Activated CD8-positive, alpha-beta memory T cell treated with anti-CD3 and anti-CD28 coated beads, Interleukin-2, amount 50 U/mL, for 24 hours (primary cell): ENCODE results near the gene EIF1AX.
"Not testable (repeated sequence)": the region's sequence is repeated elsewhere in the genome, so short reads cannot be mapped to it uniquely, and the experiment has no call there.

Source experiments
- DNase-seq: peaks from one replicate; pipeline ENCODE4 v3.0.0-alpha.2; 2020; ENCODE audit errors: extremely low read depth

The EIF1AX gene

DNA sequence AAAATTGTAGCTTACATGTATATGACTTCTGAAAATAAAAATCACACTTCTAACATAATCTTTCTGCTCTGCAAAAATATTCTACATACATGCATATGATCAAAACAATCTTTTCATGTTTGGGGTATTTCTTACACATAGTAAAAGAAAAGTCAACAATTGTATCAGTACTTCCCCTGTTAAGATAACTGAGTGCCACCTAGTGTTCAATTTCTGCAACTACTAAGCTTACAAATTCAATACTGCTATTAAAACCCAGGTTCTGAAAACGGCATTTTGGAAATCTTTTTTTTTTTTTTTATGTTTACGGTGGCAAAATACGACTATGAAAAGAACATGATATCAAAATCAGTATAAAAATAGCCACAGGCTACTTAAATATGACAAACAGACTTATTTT, 14.2 kb downstream of the EIF1AX start:
- not testable (repeated sequence) for DNase-seq

DNA sequence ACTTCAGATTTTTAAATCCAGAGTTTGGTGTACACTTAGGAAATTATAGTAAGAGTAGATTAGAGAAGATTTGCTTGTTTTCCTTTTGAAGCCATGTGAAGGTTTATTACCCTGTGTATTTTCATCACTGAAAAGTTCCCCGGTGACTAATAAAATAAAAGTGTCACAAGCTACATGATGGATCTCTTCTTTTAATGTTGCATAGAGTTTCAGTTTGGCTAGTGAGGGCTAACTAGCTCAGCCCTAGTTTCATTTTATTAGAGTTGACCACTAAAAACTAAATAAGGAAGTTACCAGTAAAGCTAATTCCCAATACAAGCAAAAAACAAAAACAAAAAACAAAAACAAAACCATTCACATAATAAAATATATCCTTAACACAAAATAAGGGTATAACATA, 14.8 kb downstream of the EIF1AX start:
- DNase-seq: not testable (repeated sequence)

DNA sequence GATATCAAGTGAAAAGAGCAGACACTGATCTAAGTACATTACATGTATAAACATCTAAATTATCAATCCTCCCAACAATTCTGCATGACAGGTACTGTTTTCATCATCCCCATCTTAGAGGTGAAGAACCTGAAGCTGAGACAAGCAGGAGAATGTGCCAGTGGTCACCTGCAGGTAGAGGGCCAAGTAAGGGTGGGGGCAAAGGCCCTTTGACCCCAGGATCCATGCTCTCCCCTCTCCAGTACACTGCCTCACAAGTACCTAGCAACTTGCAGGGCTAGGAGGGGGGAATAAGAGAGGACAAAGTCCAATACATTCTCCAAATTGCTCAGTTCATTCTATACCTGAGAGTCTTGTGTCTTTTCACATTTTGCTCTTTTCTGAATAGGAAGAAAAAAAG, 16.7 kb downstream of the EIF1AX start:
- no peak for DNase-seq

DNA sequence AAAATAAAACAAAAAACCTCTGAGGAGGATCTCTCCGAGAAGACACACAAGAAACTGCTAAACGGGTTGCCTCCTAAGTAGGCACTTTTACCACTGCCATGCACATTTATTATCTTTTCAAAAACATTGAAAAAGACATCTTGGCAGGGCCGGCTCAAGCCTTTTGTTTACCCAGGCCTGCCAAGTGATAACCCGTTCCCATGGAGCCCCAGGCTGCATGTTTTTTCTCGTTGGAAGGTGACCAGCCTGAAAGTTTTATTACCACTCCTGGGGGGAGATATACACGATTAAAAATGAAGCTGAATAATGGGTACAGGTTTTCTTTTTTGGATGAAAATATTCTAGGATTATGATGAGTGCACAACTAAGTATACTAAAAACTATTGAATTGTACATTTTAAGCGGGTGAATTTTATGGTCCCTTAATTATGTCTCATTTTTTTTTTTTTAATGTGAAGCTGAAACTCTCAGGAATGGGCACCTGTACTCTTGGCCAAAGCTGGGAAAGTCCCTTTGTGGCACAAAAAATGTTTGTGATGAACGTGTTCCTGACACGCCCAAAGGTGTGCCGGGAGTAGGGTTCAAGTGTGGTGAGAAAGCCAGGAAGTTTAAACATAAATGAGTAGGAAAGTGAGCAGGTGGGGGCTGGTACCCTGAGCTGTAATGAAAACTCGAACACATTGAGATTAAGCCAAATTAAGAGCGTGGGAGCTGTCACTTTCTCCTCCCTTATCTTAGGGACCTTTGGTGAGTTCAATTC, 23.4 kb downstream of the EIF1AX start:
- DNase-seq: no peak

DNA sequence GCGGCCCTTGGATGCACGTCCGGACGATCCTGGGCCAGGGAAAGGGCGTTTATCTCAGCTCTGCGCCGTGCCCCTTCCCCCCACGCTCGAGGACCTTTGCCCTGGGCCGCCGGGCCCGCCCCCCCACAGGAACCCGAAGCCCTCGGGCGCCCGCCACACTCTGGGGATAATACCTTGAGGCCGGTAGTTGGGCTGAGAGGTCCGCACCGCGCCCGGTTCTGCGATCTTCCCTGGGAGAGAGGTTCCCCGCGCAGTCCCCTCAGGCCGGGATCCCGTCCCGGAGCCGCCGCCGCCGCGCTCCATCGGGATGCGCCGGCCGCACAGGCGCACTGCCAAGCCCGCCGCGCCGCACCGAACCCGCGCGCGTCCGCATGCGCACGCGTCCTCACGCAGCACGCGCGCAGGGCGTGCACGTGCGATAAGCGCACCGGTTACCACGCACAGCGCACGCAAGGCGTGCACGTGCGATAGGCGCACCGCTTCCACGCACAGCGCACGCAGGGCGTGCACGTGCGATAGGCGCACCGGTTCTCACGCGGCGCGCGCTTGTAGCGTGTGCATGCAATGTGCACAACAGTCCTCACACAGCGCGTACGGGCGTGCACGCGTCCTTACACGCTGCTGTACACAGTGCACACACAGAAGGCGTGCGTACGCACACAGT, 24.9 kb downstream of the EIF1AX start, which contains the start of gene MAP7D2:
Gene MAP7D2, minus strand, starts transcription at position 331 of the 664 bp plus-strand sequence. Its CDS starts 28 bp downstream, at position 303.
- DNase-seq: no peak

DNA sequence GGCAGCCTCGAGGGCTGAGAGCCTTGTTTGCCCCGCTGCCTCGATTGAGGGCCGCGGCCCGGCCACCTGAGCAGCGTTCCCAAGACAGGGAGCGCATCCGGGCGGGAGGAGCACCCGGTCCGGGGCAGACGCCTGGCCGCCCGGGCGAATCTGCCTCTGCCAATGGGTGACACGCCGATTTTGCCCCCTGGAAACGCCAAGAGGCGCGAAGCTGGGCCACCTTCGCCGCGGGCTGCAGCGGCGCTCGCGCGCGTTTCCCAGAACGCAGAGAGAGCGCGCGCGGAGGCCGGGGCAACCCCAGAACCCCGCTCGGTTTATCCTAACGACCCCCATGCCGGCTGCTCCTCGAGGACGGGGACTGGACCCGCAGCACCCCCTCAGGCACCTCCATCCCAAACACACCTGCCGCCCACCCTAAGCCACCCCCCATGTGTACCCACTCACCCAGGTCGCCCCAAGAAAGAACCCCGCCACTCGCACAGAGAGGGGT, 25.5 kb downstream of the EIF1AX start:
- no peak for DNase-seq

DNA sequence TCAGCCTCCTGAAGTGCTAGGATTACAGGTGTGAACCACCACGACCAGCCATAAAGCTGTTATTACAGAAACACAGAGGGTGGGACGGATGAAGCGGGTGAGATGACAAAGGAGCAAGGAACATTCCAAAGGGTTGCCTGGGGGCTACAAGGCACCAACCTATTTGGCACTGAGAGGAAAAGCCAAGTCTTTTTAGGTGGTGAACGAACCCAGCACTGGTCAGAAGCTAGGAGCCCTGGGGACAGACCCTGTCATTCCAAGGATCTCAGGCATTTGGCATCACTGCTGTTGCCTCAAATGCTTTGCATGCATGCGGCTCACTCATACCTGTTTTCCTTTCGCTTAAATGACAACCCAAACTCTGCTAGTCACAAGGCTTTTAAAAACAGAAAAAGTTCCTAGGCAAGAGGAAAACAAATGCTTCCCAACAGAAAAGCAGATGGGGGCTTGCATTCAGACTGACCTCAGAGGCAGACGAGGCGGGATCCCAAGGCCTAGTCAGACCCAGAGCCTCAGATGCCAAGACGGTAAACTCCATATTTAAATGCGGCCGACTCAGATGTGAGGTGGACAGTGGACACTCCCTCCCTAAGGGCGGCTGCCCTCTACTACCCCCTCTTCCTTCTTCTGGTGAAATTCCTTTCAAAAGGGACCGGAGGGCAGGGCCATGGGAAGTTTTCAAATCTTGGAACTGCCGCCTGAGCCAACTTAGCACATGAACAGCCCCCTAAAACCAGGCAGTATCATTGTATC, 29.4 kb downstream of the EIF1AX start:
- no peak for DNase-seq

DNA sequence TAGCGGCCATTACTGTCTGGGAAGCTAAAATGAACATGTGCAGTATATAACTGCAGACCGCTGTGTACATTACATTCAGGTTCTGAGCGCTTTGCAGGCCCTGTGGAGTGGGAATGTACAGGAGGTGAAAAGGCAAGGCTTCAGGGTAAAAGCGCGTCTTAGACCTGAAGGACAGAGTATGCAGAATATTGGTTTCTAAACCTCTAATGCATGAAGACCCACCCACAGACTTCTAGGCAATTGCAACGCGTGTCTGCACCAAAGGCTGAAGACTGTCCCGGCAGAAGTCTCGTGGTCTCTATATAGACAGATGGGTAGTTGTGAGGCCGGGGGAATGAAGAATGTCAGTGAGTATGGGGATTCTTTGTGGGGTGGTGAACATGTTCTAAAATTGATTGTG, 30.4 kb downstream of the EIF1AX start:
- DNase-seq: no peak

DNA sequence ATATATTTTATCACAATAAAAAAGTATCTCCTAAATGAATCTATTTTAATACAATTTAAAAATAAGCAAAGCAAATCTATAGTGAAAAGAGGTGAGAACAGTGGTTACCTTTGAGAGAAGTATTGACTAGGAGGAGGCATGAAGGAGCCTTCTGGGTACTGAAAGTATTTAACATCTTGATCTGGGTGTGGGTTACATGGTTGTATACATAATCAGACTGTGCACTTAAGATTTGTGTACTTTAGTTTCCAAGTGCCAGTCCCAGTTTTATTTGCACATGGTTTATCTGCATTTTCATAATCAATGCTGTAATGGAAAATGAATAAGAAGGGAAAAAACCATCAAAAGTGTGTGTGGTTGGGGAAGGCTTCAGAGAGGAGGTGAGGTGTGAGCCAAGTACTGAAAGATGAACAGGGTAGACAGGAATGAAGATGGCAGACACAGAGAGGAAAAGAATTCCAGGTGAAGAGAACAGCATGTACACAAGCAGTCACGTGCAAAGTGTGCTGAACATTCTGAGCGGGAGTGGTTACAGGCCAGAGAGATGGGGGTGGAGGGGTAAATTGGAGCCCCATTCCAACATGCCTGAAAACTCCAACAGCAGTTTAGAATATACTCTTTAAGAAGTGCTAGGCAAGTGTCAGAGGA, 39.6 kb downstream of the EIF1AX start:
- DNase-seq: no peak

DNA sequence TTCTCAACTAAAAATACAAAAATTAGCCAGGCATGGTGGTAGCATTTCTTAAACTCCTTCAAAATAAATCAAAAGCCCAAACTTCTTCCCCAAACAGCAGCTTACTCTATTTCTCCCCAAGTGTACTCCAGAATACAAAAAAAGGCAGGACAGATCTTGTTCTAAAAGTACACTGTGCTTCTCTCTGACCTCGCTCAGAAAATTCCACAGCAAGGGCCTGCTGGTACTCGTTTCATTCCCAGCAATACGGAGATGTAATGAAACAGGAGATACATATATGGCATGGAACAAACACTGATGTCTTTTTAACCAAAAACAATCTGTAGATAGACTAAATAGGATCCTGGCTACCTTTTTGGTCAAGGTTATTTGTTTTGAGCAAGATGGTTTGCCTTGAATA, 50.1 kb downstream of the EIF1AX start:
- DNase-seq: no peak

DNA sequence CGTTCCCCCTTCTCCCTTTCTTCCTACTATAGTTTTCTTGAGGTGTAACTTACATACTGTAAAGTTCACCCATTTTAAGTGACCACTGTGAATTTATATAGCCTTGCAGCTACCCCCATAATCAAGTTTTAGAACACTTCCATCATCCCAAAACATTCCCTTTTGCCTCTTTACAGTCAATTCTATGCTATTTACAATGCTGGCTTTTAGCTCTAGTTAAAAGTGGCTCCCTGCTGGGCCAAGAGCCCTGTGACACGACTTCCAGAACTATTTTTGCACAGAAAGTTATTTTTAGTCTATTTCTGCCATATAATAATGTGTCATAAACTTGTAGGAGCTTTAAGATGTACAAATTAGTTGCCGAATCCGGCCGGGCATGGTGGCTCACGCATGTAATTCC, 51.8 kb downstream of the EIF1AX start:
- DNase-seq: no peak

DNA sequence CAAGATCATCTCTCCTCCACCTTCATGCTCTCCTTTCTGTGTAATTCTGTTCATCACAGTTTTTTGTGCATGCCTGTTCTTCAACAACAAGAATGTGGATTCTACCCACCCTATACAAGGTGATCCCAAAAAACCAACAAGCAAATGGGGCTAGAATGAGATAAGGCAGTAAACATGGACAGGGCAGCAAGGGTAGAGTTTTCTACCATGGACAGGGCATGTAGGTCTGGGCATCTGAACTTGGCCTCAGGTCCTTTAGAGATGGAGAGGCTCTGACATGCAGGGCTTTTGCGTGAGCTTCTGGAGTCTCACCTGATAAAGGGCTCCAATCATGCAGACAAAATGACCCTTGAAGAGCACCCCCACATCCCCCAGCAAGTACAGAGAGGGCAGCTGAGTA, 61.4 kb downstream of the EIF1AX start:
- DNase-seq: no peak
